ENCODE data around the gene TRIM8.
"Not testable (repeated sequence)": the region's sequence is repeated elsewhere in the genome, so short reads cannot be mapped to it uniquely, and the experiment has no call there.

TRIM8 gene

DNA sequence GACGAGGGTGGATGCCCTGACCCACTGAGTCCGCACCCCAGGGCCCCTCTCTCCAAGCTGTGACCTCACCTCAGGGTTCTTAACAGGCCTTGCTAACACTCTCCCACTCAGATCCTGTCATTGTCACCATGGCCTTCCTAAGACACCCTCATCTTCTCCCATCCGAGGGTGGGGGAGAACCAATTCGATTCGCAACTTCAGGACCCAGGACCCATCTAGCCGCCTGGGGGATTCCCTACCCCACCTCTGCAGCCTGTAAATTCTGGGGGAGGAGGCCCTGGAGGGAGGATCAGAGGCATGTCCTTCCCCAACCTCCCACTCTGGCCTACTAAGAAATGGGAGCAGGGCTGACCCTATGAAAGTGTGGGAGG lies 17.4 kb downstream of the TRIM8 start:
- H3K4me3 ChIP-seq (ENCODE audit: low read depth, low read length), result no peak overlapping the region
- no peak for DNase-seq (ENCODE audit: low read depth)
- no peak for TF ChIP-seq CTCF (IDR thresholded peaks at IDR 0.05; ENCODE audit: low read depth, low read length, missing control alignments)

- H3K4me3 ChIP-seq (ENCODE audit: low read depth, low read length), result no peak overlapping the region
- DNase-seq (ENCODE audit: low read depth), result no peak
- no peak for TF ChIP-seq CTCF (IDR thresholded peaks at IDR 0.05; ENCODE audit: low read depth, low read length, missing control alignments)
Observed at GRCh38 chr10:102665904-102666509, 21.7 kb downstream of the TRIM8 start.

GRCh38 chr10:102667411-102667810 lies 23.1 kb downstream of the TRIM8 start:
- not testable (repeated sequence) for H3K4me3 ChIP-seq (ENCODE audit: low read depth, low read length); DNase-seq (ENCODE audit: low read depth)

DNA sequence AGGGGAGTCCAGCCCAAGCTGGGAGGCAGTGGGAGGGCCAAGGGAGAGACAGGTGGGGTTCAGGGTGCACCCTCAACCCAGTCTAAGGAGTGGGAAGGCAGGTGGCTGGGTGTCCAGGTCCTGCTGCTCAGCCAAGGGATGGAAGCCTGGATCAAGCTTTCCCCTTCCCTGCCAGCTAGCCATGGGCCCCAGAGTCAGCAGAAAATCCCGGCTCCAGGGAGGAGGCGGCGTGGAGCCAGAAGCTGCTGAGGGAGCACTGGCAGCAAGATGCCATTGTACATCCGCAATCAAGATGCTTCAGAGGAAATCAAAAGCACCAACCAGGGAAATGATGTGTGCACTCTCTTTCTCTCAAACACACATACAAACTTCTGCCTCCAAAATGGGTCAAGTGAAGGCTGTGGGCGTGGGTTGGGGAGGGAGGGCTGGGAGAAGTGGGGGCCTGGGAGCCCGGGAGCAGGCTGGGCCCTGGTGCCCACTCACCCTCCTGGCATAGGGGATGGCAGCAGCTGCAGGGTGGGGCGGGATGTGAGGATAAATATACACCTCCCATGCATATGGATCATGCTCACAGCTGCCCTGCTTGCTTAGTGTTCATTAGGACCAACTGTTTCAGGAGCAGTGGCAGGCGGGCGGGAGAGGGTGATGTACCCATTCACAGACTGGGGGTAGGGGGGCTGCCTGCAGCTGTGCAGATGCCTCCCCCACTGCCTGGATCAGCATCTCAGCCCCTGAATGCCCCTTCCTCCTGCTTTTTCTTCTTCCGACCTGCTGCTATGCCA lies 24.2 kb downstream of the TRIM8 start:
- no peak overlapping the region for H3K4me3 ChIP-seq (ENCODE audit: low read depth, low read length)
- no peak for DNase-seq (ENCODE audit: low read depth)
- TF ChIP-seq CTCF (IDR thresholded peaks at IDR 0.05; ENCODE audit: low read depth, low read length, missing control alignments), result no peak

DNA sequence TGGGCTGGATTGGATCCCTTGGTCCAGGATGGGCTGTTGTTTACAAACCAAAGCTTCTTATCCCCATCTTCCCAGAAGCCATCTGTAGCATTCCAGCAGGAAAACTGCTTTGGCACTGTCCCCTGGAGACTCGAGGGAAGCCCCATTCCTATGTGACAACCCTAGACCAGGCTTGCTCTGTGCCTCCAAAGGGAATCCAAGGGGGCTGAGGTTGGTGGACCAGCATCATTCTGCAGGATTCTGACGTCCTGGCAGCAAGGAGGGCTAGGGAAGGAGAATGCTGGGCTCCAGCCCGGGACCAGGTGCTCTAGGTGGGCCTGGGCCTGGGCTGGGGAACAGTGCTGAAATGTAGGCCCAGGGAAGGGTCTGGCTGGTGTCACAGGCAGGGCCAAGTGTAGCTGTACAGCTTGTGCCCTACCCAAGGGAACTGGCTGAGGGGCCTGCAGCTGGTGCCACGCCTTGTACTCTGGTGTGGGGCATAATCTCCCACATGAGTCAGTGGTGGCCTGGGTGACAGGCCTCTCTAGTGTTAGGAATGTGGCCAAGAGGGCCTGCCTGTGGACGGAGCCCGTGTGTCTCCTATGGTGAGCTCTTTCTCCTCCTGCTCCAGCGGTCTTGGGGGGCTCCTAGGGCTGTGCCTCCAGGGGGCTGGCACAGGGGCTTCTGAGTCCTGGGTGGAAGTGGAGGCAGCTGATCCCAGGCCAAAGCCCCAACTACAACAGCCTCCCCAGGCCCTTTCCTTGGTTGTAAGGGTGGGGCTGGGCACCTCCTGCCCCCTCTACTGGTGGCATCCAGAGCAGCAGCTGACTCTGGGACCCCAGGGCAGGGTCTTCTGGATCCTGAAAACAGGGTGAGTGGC lies 25.2 kb downstream of the TRIM8 start:
- no peak for DNase-seq (ENCODE audit: low read depth)
- peak; percentile 44 for TF ChIP-seq CTCF (IDR thresholded peaks at IDR 0.05; ENCODE audit: low read depth, low read length, missing control alignments)

DNA sequence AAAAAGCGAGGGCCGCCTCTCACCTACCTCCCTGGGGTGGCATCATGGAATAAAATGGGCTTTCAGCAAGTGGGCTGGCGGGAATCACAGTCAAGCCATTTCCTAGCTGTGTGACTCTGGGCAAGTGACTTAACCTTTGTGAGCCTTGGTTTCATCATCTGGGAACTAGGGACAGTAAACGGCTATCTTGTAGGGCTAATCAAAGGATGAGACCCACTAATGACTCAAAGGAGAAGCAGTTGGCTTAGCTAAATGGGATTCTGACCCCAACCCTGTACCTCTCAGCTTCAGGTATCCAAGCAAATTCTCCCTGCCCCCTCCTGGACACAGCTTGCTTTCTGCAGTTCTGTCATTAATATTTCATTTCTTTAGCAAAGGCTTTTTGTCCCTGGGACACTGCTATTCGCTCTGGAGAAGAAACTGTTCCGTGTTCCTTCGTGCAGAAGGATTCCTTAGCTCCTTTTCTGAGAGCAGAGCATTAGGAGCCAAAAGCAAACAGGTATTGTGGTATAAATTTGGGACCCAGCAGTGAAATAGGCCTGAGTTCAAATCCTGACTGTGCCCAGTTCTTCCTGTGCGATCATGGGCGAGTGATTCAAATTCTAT lies 25.9 kb downstream of the TRIM8 start:
- no peak for DNase-seq (ENCODE audit: low read depth)
- no peak for TF ChIP-seq CTCF (IDR thresholded peaks at IDR 0.05; ENCODE audit: low read depth, low read length, missing control alignments)
- H3K4me3 ChIP-seq (ENCODE audit: low read depth, low read length), result no peak overlapping the region

More for the DNA sequence above, 25.2 kb downstream of the TRIM8 start:
- no peak overlapping the region for H3K4me3 ChIP-seq (ENCODE audit: low read depth, low read length)

Measured in GM12864 (cell line).